ENCODE results near the gene PTPRG. TPM values are rescaled to one million over a fixed set of nuclear protein-coding genes. Genes with fewer than 3 reads are reported as not detected.

PTPRG gene
- total and polyA plus RNA-seq, 4 donors, result 3.6 to 35.6 (median 8.1) TPM

- 81% methylated on average over 3 of the region's 3 CpGs for WGBS
- H3K4me1 ChIP-seq (ENCODE audit: control insufficient read depth in 4 of 4, insufficient read depth in 4 of 4, low read length in 3 of 4), result peaks cover 2 to 16% (median 14%) of the 10 kb centered on the region in 4 donors
- H3K9ac ChIP-seq (ENCODE audit: low read depth in 1 of 2, low read length in 2 of 2), result no peak overlapping the region
- no peaks in the 10 kb centered on the region for H3K36me3 ChIP-seq (ENCODE audit: control insufficient read depth in 4 of 4, insufficient read depth in 3 of 4, low read depth in 1 of 4, low read length in 3 of 4)
- no peaks in the 10 kb centered on the region for H3K9me3 ChIP-seq (ENCODE audit: control insufficient read depth in 4 of 4, low read length in 3 of 4)
- H3K4me3 ChIP-seq (ENCODE audit: low read depth in 1 of 3, low read length in 3 of 3), result no peak overlapping the region
- TF ChIP-seq GABPA (IDR thresholded peaks at IDR 0.05 in 1 of 2, conservative IDR thresholded peaks at IDR 0.05 in 1 of 2) (no peak), RAD21 (IDR thresholded peaks at IDR 0.05) (no peak), RXRA (IDR thresholded peaks at IDR 0.05) (no peak), MAX (IDR thresholded peaks at IDR 0.05) (no peak), HNF4G (IDR thresholded peaks at IDR 0.05) (no peak), REST (IDR thresholded peaks at IDR 0.05) (no peak), FOXA1 (IDR thresholded peaks at IDR 0.05) (no peak), ATF3 (IDR thresholded peaks at IDR 0.05) (no peak), SP1 (IDR thresholded peaks at IDR 0.05) (no peak), EGR1 (IDR thresholded peaks at IDR 0.05; ENCODE audit: low read depth in 2 of 2) (no peak), HNF4A (conservative IDR thresholded peaks at IDR 0.05) (no peak), TAF1 (conservative IDR thresholded peaks at IDR 0.05) (no peak), JUND (IDR thresholded peaks at IDR 0.05) (no peak), YY1 (IDR thresholded peaks at IDR 0.05) (no peak), FOXA2 (IDR thresholded peaks at IDR 0.05) (no peak), NR2F2 (IDR thresholded peaks at IDR 0.05) (no peak)
- TF ChIP-seq, protein P1, sequence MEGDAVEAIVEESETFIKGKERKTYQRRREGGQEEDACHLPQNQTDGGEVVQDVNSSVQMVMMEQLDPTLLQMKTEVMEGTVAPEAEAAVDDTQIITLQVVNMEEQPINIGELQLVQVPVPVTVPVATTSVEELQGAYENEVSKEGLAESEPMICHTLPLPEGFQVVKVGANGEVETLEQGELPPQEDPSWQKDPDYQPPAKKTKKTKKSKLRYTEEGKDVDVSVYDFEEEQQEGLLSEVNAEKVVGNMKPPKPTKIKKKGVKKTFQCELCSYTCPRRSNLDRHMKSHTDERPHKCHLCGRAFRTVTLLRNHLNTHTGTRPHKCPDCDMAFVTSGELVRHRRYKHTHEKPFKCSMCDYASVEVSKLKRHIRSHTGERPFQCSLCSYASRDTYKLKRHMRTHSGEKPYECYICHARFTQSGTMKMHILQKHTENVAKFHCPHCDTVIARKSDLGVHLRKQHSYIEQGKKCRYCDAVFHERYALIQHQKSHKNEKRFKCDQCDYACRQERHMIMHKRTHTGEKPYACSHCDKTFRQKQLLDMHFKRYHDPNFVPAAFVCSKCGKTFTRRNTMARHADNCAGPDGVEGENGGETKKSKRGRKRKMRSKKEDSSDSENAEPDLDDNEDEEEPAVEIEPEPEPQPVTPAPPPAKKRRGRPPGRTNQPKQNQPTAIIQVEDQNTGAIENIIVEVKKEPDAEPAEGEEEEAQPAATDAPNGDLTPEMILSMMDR (IDR thresholded peaks at IDR 0.05; ENCODE audit: low read depth, low read length, missing input control), result no peak
- TF ChIP-seq, protein P2, sequence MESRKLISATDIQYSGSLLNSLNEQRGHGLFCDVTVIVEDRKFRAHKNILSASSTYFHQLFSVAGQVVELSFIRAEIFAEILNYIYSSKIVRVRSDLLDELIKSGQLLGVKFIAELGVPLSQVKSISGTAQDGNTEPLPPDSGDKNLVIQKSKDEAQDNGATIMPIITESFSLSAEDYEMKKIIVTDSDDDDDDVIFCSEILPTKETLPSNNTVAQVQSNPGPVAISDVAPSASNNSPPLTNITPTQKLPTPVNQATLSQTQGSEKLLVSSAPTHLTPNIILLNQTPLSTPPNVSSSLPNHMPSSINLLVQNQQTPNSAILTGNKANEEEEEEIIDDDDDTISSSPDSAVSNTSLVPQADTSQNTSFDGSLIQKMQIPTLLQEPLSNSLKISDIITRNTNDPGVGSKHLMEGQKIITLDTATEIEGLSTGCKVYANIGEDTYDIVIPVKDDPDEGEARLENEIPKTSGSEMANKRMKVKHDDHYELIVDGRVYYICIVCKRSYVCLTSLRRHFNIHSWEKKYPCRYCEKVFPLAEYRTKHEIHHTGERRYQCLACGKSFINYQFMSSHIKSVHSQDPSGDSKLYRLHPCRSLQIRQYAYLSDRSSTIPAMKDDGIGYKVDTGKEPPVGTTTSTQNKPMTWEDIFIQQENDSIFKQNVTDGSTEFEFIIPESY (IDR thresholded peaks at IDR 0.05), result no peak
- DNase-seq (ENCODE audit: low spot score), result no peak
- H3K27me3 ChIP-seq (ENCODE audit: control insufficient read depth in 4 of 4, insufficient read depth in 4 of 4, low read length in 3 of 4), result no peaks in the 10 kb centered on the region
- H3K27ac ChIP-seq (ENCODE audit: low read depth in 1 of 2, low read length in 2 of 2), result no peak overlapping the region
These were observed 413.8 kb downstream of the PTPRG start for GRCh38 chr3:61975199-61975598.

Measured in liver (tissue), 9 donors.